GM23338 (cell line): ENCODE measurements around the gene RHOV. TPM values are rescaled to one million over a fixed set of nuclear protein-coding genes. Genes with fewer than 3 reads are reported as not detected.
A peak's percentile ranks its signal among the peaks of the same experiment; 100 is the strongest.

Experiments used
- ATAC-seq: fragments of 200-7000 bp; cut with Tn5 transposase; 3 replicates; pipeline ENCODE4 v1.9.1; 2020
- DNase-seq: peaks from one replicate; pipeline ENCODE4 v3.0.0-alpha.2; 2015; ENCODE audit warnings: low spot score
- H2AFZ ChIP-seq: fragments of 200-600 bp; sonication (generic); 2 replicates; pipeline ENCODE4 v1.8.0; 2016; ENCODE audit warnings: antibody characterized with exemption, mild to moderate bottlenecking, moderate library complexity
- H3F3A ChIP-seq: fragments of 200-600 bp; sonication (generic); replicated peaks from 2 replicates; pipeline ENCODE4 v1.8.0; 2017; ENCODE audit warnings: antibody characterized with exemption, mixed run types, low read depth
- H3K27ac ChIP-seq: fragments of 200-600 bp; sonication (generic); 2 replicates; pipeline ENCODE4 v1.6.1; 2016; ENCODE audit warnings: low read depth
- H3K27me3 ChIP-seq: fragments of 200-600 bp; sonication (generic); 2 replicates; pipeline ENCODE4 v1.8.0; 2016; ENCODE audit warnings: mild to moderate bottlenecking, mixed run types, moderate library complexity; ENCODE audit not compliant: insufficient read depth
- H3K36me3 ChIP-seq: fragments of 200-600 bp; sonication (generic); 2 replicates; pipeline ENCODE4 v1.8.0; 2016; ENCODE audit warnings: mild to moderate bottlenecking; ENCODE audit not compliant: insufficient read depth
- H3K4me1 ChIP-seq: fragments of 200-600 bp; sonication (generic); 2 replicates; pipeline ENCODE4 v1.8.0; 2016; ENCODE audit warnings: mild to moderate bottlenecking, moderate library complexity; ENCODE audit not compliant: insufficient read depth
- H3K4me2 ChIP-seq: fragments of 200-600 bp; sonication (generic); 2 replicates; pipeline ENCODE4 v1.7.1; 2017; ENCODE audit warnings: mixed run types
- H3K4me3 ChIP-seq: fragments of 200-600 bp; sonication (generic); 2 replicates; pipeline ENCODE4 v1.6.1; 2016; ENCODE audit warnings: mixed run types
- H3K79me2 ChIP-seq: fragments of 200-600 bp; sonication (generic); replicated peaks from 2 replicates; pipeline ENCODE4 v1.8.0; 2017; ENCODE audit warnings: mild to moderate bottlenecking; ENCODE audit not compliant: insufficient read depth
- H3K9me2 ChIP-seq: fragments of 200-600 bp; sonication (generic); 2 replicates; pipeline ENCODE4 v1.8.0; 2017; ENCODE audit not compliant: insufficient read depth
- H4K20me1 ChIP-seq: fragments of 200-600 bp; sonication (generic); replicated peaks from 2 replicates; pipeline ENCODE4 v1.8.0; 2017; ENCODE audit warnings: mild to moderate bottlenecking; ENCODE audit not compliant: insufficient read depth
- H3K27ac Mint-ChIP-seq: 2 replicates; pipeline ENCODE4 v1.8.0; 2020; ENCODE audit warnings: inconsistent platforms, mild to moderate bottlenecking, moderate library complexity, mixed read lengths
- H3K27me3 Mint-ChIP-seq: 3 replicates; pipeline ENCODE4 v1.8.0; 2022; ENCODE audit warnings: low read depth, mild to moderate bottlenecking, moderate library complexity, mixed read lengths, inconsistent platforms; ENCODE audit not compliant: insufficient read depth, poor library complexity
- H3K36me3 Mint-ChIP-seq: 3 replicates; pipeline ENCODE4 v1.8.0; 2021; ENCODE audit warnings: low read depth, mild to moderate bottlenecking, inconsistent platforms, moderate library complexity, mixed read lengths
- H3K4me1 Mint-ChIP-seq: 3 replicates; pipeline ENCODE4 v1.8.0; 2020; ENCODE audit warnings: mild to moderate bottlenecking, inconsistent platforms, mixed read lengths
- H3K4me3 Mint-ChIP-seq: 3 replicates; pipeline ENCODE4 v1.8.0; 2021; ENCODE audit warnings: moderate library complexity, mild to moderate bottlenecking, inconsistent platforms, mixed read lengths
- H3K9me3 Mint-ChIP-seq: 3 replicates; pipeline ENCODE4 v1.8.0; 2020; ENCODE audit warnings: moderate library complexity, mild to moderate bottlenecking, inconsistent platforms, mixed read lengths
- CREB1 ChIP-seq: fragments of 250-450 bp; sonication (Bioruptor Pico); IDR thresholded peaks from 2 replicates; pipeline ENCODE4 v1.5.0; 2020; ENCODE audit warnings: low read depth, mild to moderate bottlenecking, moderate library complexity
- CTCF ChIP-seq, 2 experiments: fragments of 200-600 bp in 1 of 2; sonication (generic) in 1 of 2; conservative IDR thresholded peaks; 2 replicates each; pipeline versions ENCODE4 v1.5.1 to v1.6.1; 2016 to 2017; ENCODE audit warnings: antibody characterized with exemption in 2 of 2, low read depth in 2 of 2, mild to moderate bottlenecking in 2 of 2, moderate library complexity in 1 of 2
- ETS1 ChIP-seq: IDR thresholded peaks from 2 replicates; pipeline ENCODE4 v1.6.1; 2016; ENCODE audit warnings: antibody characterized with exemption
- EZH2 ChIP-seq: fragments of 200-600 bp; sonication (generic); IDR thresholded peaks from one replicate; pipeline ENCODE4 v1.8.0; 2017; ENCODE audit warnings: antibody characterized with exemption, mild to moderate bottlenecking, low read depth; ENCODE audit not compliant: unreplicated experiment
- EZH2phosphoT487 ChIP-seq: fragments of 200-600 bp; sonication (generic); IDR thresholded peaks from one replicate; pipeline ENCODE4 v1.8.1; 2018; ENCODE audit warnings: antibody characterized with exemption; ENCODE audit not compliant: unreplicated experiment
- JUNB ChIP-seq: IDR thresholded peaks from one replicate; pipeline ENCODE4 v1.6.1; 2016; ENCODE audit warnings: antibody characterized with exemption; ENCODE audit not compliant: unreplicated experiment
- NANOG ChIP-seq: IDR thresholded peaks from 2 replicates; pipeline ENCODE4 v1.6.1; 2016; ENCODE audit warnings: antibody characterized with exemption, borderline replicate concordance
- POLR2AphosphoS5 ChIP-seq: IDR thresholded peaks from 2 replicates; pipeline ENCODE4 v1.6.1; 2016; ENCODE audit warnings: antibody characterized with exemption, low read depth
- REST ChIP-seq: IDR thresholded peaks from one replicate; pipeline ENCODE4 v1.6.1; 2018; ENCODE audit warnings: antibody characterized with exemption; ENCODE audit not compliant: unreplicated experiment
- STAT1 ChIP-seq: IDR thresholded peaks from one replicate; pipeline ENCODE4 v1.6.1; 2016; ENCODE audit warnings: antibody characterized with exemption; ENCODE audit not compliant: unreplicated experiment
- ZNF114 ChIP-seq: fragments of 250-450 bp; sonication (Bioruptor Pico); IDR thresholded peaks from 2 replicates; pipeline ENCODE4 v1.5.0; 2020; ENCODE audit warnings: mild to moderate bottlenecking, moderate library complexity
- ZNF331 ChIP-seq: fragments of 250-450 bp; sonication (Bioruptor Pico); IDR thresholded peaks from 2 replicates; pipeline ENCODE4 v1.5.0; 2020; ENCODE audit warnings: low read depth, mild to moderate bottlenecking, moderate library complexity
- long read RNA-seq: library from polyadenylated mRNA; unstranded; transcript quantifications from one replicate; pipeline ENCODE4 v2.0.0, GENCODE V29; 2020; ENCODE audit not compliant: unreplicated experiment
- polyA plus RNA-seq: library from polyadenylated mRNA; unstranded; fragments of >200 nt; fragmentation: Nextera tagmentation; extraction: Ambion mirVana; gene quantifications from 2 replicates; pipeline ENCODE4 v1.2.1, GENCODE V29; 2016
- total RNA-seq: library from RNA; depleted of rRNA; stranded (reverse); fragments of >200 nt; shearing (Covaris generic); gene quantifications from 2 replicates; pipeline ENCODE4 v1.2.3, GENCODE V29; 2014; rRNA removed

RHOV gene
- total RNA-seq (2.9 and 4.7 TPM in 2 replicates), polyA plus RNA-seq (3.0 and 4.4 TPM in 2 replicates)
- long read RNA-seq, partial matches to known transcripts: 2 of 4 reads
- long read RNA-seq, other reads (novel, unspliced or antisense): 0 of 4 reads

DNA sequence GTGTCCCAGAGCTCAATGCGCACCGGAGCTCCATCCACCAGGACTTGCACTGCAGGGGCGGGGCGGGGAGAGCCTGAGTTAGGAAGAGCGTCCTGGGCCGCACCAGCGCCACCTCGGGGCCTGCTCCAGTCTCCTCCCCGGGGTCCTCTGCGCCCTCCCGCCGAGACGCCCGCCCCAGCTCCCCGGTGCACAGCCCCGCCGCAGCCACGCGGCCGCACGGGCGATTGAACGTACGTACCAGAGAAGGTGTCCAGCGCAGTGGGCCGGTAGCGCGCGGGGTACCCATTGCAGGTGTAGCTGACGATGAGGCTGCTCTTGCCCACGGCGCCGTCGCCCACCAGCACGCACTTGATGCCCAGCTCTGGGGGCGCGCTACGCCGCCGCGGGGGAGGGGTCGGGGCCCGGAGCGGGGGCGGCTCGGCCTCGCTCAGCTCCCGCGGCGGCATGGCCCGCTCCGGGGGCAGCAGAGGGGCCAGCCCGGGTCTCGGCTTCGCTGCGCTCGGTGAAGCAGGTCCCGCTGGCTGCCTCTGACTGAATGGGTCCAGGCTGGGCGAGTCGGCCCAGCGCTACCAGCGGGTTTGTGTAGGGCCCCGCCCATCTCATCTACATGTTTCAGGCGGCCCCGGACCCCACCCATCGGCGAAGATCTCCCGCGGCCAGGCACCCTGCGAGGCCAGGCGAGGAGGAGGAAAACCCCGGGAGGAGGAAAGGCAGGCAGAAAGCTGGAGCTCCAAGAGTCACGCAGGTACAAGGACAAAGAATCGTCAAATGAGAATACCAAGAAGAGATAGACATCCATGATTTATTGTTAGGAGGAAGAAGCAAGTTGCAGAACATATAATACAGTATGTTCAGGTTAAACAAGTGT lies at the start of gene RHOV:
Gene RHOV (minus strand): TSS at position 541 of the 868 bp plus-strand sequence. CDS start 95 bp downstream, at position 446.
- Mint-ChIP-seq H3K27me3 (peaks cover 13% of the 10 kb centered on the region), H3K36me3 (no peaks in the 10 kb centered on the region), H3K9me3 (no peaks in the 10 kb centered on the region; the same call in 2 of the 3 replicates), H3K4me1 (peaks cover 38% of the 10 kb centered on the region), H3K4me3 (peak within 1 kb of the TSS; percentile 78), H3K27ac (no peak within 1 kb of the TSS)
- Histone ChIP-seq H3K27me3 (no peaks in the 10 kb centered on the region), H3K79me2 (no peaks in the 10 kb centered on the region), H3F3A (peaks cover 9% of the 10 kb centered on the region; the same call in 1 of the 2 replicates), H3K4me3 (peak within 1 kb of the TSS; percentile 85), H3K9me2 (no peaks in the 10 kb centered on the region), H3K36me3 (no peaks in the 10 kb centered on the region), H3K4me1 (peaks cover 25% of the 10 kb centered on the region), H4K20me1 (no peaks in the 10 kb centered on the region), H2AFZ (peak within 1 kb of the TSS; percentile 81), H3K4me2 (peak within 1 kb of the TSS; percentile 86), H3K27ac (0 out of 2 replicates have a peak within 1 kb of the TSS, but pooled peaks have one; percentile 45)
- ATAC-seq (peak; percentile 84), DNase-seq (peak; percentile 96)
- TF ChIP-seq ETS1: no peak
- peak; percentile 70; the same call in 1 of the 2 replicates for TF ChIP-seq POLR2AphosphoS5
- no peak for TF ChIP-seq ZNF114 (CRISPR knock-in tag)
- TF ChIP-seq CREB1: no peak
- TF ChIP-seq EZH2: no peak
- TF ChIP-seq ZNF331: no peak
- no peak for TF ChIP-seq NANOG
- no peak for TF ChIP-seq STAT1
- peak; percentile 35 to 61 for TF ChIP-seq CTCF (conservative IDR thresholded peaks at IDR 0.05; ENCODE audit: low read depth in 2 of 2)
- no peak for TF ChIP-seq EZH2phosphoT487
- no peak for TF ChIP-seq REST
- no peak for TF ChIP-seq JUNB
